Kidney epithelial cell (primary cell): Measurements from ENCODE around the gene FREM2. TPM values are rescaled to one million over a fixed set of nuclear protein-coding genes. Genes with fewer than 3 reads are reported as not detected.

Experiments used
- DNase-seq: peaks from one replicate; pipeline ENCODE4 v3.0.0-alpha.2; 2010; ENCODE audit warnings: low read depth
- H3K27me3 ChIP-seq: 2 replicates; pipeline ENCODE4 v1.6.0; 2011; ENCODE audit warnings: low read length; ENCODE audit not compliant: control insufficient read depth, insufficient read depth
- H3K36me3 ChIP-seq: 2 replicates; pipeline ENCODE4 v1.5.1; 2011; ENCODE audit warnings: low read length; ENCODE audit not compliant: control insufficient read depth, insufficient read depth
- H3K4me3 ChIP-seq: 2 replicates; pipeline ENCODE4 v1.5.1; 2011; ENCODE audit warnings: low read depth, mild to moderate bottlenecking, control low read depth, low read length
- total RNA-seq: library from RNA; depleted of rRNA; stranded (reverse); fragments of >200 nt; gene quantifications from 2 replicates; pipeline ENCODE4 v1.2.3, GENCODE V29; 2015
- TF ChIP-seq, protein P1 (sequence below): IDR thresholded peaks from 2 replicates; pipeline ENCODE4 v1.5.1; 2011; ENCODE audit warnings: mild to moderate bottlenecking, moderate library complexity, low read length, control low read depth, inconsistent platforms; ENCODE audit not compliant: insufficient read depth, poor library complexity, severe bottlenecking

FREM2 gene
- total RNA-seq, 1 donor from 2014 or later: 1.0 TPM

DNA sequence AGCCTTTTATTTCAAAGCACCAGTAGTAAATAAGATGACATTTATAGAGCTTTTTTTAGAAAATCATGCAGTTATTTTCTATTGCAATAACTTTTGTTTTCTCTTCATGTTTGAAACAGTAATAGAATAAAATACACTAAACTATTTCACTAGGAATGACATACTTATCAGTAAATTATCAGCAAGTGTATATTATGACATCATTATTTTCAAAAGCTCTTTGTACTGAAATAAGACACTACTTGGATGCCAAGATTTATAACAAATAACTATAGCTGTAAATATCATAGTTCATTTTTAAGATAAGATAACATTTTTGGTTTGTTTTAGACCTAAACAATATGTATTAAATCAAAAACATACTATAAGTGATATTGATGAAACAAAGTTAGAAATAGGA is 246.9 kb downstream of the FREM2 start:
- TF ChIP-seq, protein P1, sequence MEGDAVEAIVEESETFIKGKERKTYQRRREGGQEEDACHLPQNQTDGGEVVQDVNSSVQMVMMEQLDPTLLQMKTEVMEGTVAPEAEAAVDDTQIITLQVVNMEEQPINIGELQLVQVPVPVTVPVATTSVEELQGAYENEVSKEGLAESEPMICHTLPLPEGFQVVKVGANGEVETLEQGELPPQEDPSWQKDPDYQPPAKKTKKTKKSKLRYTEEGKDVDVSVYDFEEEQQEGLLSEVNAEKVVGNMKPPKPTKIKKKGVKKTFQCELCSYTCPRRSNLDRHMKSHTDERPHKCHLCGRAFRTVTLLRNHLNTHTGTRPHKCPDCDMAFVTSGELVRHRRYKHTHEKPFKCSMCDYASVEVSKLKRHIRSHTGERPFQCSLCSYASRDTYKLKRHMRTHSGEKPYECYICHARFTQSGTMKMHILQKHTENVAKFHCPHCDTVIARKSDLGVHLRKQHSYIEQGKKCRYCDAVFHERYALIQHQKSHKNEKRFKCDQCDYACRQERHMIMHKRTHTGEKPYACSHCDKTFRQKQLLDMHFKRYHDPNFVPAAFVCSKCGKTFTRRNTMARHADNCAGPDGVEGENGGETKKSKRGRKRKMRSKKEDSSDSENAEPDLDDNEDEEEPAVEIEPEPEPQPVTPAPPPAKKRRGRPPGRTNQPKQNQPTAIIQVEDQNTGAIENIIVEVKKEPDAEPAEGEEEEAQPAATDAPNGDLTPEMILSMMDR: no peak
- Histone ChIP-seq H3K36me3 (no peaks in the 10 kb centered on the region), H3K27me3 (no peaks in the 10 kb centered on the region), H3K4me3 (no peak overlapping the region)
- no peak for DNase-seq
